ENCODE data around the gene DIPK1B. TPM values are rescaled to one million over a fixed set of nuclear protein-coding genes. Genes with fewer than 3 reads are reported as not detected.

DIPK1B gene
- total RNA-seq, 4 donors from 2014 or later, result 7.1 to 13.5 (median 9.5) TPM

DNA sequence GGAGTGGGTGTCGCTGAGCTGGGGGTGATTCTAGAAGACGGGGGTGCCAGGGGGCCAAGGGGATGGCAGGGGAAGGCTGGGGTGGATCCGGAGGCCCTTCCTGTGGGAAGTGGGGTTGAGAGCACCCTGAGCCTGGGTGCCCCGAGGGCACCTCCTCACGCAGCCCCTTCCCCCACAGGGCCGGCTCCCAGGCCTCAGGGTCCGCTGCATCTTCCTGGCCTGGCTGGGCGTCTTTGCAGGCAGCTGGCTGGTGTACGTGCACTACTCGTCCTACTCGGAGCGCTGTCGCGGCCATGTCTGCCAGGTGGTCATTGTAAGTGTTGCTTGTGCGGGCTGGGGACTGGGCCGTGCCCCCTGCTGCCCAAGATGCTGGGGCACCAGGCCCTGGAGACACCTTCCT lies 5.0 kb downstream of the DIPK1B start:
- intact Hi-C loops (cut with DNase I; ENCODE audit: low total_unique reads), result no loop called here
- no peak overlapping the region for H3K4me3 ChIP-seq (ENCODE audit: low read depth, poor library complexity, severe bottlenecking)
- no peak for DNase-seq (ENCODE audit: low spot score in 2 of 2)
- WGBS, 2 donors, result 77 to 78% methylated on average over 16 of the region's 16 CpGs
- TF ChIP-seq POLR2A (IDR thresholded peaks at IDR 0.05), result no peak
- TF ChIP-seq, protein P1, sequence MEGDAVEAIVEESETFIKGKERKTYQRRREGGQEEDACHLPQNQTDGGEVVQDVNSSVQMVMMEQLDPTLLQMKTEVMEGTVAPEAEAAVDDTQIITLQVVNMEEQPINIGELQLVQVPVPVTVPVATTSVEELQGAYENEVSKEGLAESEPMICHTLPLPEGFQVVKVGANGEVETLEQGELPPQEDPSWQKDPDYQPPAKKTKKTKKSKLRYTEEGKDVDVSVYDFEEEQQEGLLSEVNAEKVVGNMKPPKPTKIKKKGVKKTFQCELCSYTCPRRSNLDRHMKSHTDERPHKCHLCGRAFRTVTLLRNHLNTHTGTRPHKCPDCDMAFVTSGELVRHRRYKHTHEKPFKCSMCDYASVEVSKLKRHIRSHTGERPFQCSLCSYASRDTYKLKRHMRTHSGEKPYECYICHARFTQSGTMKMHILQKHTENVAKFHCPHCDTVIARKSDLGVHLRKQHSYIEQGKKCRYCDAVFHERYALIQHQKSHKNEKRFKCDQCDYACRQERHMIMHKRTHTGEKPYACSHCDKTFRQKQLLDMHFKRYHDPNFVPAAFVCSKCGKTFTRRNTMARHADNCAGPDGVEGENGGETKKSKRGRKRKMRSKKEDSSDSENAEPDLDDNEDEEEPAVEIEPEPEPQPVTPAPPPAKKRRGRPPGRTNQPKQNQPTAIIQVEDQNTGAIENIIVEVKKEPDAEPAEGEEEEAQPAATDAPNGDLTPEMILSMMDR (IDR thresholded peaks at IDR 0.05), result no peak

DNA sequence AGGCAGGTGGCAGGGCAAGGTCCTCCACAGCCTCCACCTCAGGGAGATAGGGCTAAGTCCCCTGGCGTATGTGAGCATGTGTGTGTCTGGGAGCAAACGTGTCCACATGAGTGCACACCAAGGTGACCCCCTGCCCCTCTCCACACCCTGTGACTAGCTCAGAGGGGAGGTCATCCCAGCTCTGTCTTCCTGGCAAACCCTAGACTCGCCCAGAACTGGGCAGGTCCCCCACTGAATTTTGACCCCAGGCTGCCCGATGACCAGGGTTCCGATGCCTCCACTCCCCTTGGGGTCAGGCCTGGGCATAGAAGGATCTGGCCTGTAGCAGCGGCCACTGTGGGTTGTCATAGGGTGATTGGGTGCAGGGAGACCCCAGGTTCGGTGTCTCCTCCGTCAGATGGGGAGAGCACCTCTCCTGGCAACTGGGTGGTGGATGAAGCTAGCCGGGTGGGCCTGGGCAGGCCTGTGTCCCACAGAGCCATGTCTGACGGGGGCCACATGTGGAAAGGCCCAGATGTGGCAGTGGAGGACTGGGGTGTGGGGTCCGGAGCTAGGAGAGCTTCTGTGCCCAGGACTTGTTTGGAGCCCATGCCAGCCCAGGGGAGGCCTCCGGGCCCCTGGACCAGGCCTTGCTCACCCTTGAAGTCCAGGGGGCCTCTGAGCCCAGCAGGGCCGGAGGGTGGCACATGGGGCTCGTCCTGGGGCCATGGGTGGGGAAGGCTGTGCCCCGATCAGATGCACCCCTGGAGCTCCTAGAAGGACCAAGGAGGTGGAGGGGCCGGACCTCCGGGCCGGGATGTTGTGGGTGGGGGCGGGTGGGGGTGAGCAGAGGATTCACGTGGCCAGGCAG lies 6.2 kb downstream of the DIPK1B start:
- DNase-seq (ENCODE audit: low spot score in 2 of 2), result no peak
- TF ChIP-seq, protein P1 (IDR thresholded peaks at IDR 0.05), result no peak
- no peak for TF ChIP-seq POLR2A (IDR thresholded peaks at IDR 0.05)
- intact Hi-C loops (cut with DNase I; ENCODE audit: low total_unique reads), result no loop called here
- WGBS, 2 donors, result 54 to 68% methylated on average over 14 to 17 of the region's 20 CpGs
- no peak overlapping the region for H3K4me3 ChIP-seq (ENCODE audit: low read depth, poor library complexity, severe bottlenecking)

DNA sequence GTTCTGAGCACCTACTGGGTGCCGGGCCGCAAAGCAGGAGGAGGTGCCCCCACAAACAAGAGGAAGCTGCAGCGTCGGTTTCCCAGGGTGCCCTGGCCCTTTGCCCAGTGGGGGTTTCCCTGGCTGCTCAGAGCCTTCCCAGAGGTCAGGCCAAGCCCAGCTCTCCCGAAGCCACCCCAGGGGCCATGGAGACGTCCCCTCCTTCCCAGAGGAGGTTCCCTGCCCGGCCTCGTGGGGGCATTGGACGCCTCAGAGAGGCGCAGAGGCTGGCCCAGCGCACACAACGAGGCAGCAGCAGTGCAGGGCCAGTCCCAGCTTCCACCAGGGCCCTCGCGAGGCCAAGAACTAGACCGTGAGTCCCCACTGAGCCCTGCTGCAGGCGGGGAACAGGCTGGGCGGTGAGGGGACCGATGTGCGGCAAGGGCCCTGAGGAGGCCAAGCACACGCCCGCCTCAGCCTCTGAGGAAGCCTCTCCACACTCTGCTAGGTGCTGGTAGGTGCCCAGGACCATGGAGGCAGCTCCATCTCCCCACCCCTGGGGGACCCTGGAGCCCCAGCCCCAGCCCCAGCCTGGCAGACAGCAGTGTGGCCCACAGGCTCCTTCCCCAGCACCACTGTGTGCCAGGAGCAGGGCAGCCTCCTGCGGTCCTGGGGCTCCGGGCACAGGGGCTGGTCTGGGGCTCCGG lies 7.0 kb downstream of the DIPK1B start:
- no peak overlapping the region for H3K4me3 ChIP-seq (ENCODE audit: low read depth, poor library complexity, severe bottlenecking)
- no peak for TF ChIP-seq POLR2A (IDR thresholded peaks at IDR 0.05)
- TF ChIP-seq, protein P1 (IDR thresholded peaks at IDR 0.05), result no peak
- intact Hi-C loops (cut with DNase I; ENCODE audit: low total_unique reads), result no loop called here
- DNase-seq (ENCODE audit: low spot score in 2 of 2), result no peak
- 54 to 61% methylated on average over 6 to 9 of the region's 24 CpGs for WGBS, 2 donors

DNA sequence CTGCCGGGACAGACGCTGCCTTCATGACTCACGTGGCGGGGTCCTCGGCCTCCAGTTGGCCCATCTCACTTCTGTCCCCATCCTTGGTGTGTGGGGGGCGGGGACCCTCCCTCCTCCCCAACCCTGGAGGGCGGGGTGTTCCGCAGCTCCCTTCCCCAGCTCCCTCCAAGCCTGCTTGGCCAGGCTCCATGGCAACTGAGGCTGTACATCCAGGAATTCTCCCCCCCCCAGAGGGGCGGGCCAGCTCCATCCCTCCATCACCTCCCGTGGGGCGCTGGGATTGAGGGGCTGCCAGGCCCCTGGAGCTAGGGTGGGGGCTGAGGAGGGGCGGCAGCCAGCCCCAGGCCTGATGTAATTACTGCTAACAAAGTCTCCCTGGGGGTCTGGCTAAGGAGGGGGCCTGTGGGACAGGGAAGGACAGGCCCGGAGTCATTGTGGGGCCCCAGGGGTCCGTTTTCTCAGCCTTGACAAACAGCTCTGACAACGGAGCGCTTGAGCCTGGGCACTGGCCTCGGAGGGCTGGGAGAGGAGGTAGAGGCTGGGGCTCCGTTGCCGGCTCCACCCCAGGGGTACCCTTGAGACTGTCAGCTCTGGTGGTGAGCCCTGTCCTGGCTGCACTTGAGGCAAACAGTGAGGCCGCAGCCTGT lies 8.0 kb downstream of the DIPK1B start:
- 26 to 50% methylated on average over 10 to 15 of the region's 20 CpGs for WGBS, 2 donors
- intact Hi-C loops (cut with DNase I; ENCODE audit: low total_unique reads), result no loop called here
- peak in 1 of 2 donors; percentile 85 for DNase-seq (ENCODE audit: low spot score in 2 of 2)

DNA sequence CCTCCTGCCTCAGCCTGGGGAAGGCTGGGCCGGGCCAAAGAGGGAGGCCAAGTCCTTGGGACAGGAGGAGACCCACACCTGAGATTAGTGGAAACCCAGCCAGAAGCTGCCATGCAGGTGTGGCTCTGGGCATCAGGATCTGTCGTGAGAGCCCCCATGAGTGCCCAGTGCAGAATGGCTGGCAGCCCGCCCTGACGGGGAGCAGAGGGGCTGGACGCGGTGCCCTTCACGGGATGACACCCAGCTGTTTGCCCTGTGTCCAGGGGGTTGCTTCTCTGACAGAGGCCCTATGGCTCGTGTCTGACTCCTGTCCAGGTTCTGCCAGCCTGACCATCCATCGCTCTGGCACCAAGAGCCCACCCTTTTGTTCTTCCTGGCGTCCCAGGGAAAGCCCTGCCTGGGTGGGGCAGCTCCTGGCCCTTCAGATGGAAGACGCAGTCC lies 8.5 kb downstream of the DIPK1B start:
- DNase-seq (ENCODE audit: low spot score in 2 of 2), result no peak
- intact Hi-C loops (cut with DNase I; ENCODE audit: low total_unique reads), result no loop called here
- no peak overlapping the region for H3K4me3 ChIP-seq (ENCODE audit: low read depth, poor library complexity, severe bottlenecking)
- 62 to 68% methylated on average over 5 to 10 of the region's 11 CpGs for WGBS, 2 donors
- TF ChIP-seq, protein P1 (IDR thresholded peaks at IDR 0.05), result no peak
- no peak for TF ChIP-seq POLR2A (IDR thresholded peaks at IDR 0.05)

More for the DNA sequence above, 8.0 kb downstream of the DIPK1B start:
- no peak overlapping the region for H3K4me3 ChIP-seq (ENCODE audit: low read depth, poor library complexity, severe bottlenecking)
- no peak for TF ChIP-seq POLR2A (IDR thresholded peaks at IDR 0.05)
- TF ChIP-seq, protein P1 (IDR thresholded peaks at IDR 0.05), result no peak
